T47D (cell line): ENCODE data around the gene HSD3B7.
"Not testable (repeated sequence)": the region's sequence is repeated elsewhere in the genome, so short reads cannot be mapped to it uniquely, and the experiment has no call there.

ENCODE experiments used
- DNase-seq, 2 experiments: peaks; one replicate each; pipeline versions ENCODE4 v3.0.0 to v3.0.0-alpha.2; 2011 to 2012; ENCODE audit warnings: low read depth in 1 of 2, low spot score in 1 of 2
- JUND ChIP-seq: IDR thresholded peaks from 2 replicates; pipeline ENCODE4 v1.6.1; 2012; ENCODE audit warnings: low read depth
- in situ Hi-C: cut with HindIII; loops from 2 replicates; pipeline ENCODE4 v1.10.0; 2016; ENCODE audit warnings: low sequenced_read_pairs, low pct_unique_long_range_greater_than_20kb

The HSD3B7 gene

DNA sequence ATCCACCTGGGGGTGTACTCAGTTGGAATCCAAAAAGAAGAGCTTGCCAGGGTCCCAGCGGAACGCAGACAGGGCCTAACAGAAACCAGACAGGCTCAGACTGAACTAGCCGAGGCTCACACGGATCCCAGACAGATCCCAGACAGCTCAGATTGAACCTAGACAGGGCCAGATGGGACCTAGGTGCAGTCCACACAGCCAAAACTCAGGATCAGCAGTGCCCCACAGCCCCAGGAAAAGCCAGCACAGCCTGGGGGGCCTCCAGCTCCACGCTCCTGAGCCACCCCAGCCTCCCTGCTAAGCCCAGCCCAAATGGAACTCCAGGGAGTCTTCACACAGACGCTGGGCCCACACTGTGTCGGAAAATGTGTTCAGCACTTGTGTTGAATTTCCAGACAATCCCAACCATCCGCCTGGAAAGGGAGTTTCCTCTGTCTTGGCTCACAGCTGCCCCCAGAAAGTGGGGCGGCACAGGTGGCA lies 17.9 kb downstream of the HSD3B7 start:
- DNase-seq = no peak
- TF ChIP-seq JUND = no peak
- in situ Hi-C loops = no loop called here

DNA sequence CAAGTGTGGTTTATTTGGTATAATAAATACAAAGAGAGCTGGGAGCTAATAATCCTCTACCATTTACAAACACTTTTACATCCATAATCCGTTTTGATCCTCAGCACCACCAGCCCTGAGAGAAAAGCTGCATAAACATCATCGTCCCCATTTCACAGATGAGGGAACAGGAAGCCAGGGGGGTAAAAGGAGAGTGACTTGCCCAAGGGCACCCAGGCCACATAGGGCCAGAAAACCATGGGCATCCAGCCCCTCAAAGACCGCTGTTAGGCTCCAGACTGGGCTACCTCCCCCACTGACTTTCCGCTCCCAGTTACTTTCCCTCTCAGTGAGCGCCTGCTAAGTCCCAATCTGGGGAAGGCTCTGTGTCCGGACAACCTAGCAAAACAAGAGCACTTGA lies 18.7 kb downstream of the HSD3B7 start:
- TF ChIP-seq JUND = no peak
- in situ Hi-C loops = no loop called here
- DNase-seq = no peak

DNA sequence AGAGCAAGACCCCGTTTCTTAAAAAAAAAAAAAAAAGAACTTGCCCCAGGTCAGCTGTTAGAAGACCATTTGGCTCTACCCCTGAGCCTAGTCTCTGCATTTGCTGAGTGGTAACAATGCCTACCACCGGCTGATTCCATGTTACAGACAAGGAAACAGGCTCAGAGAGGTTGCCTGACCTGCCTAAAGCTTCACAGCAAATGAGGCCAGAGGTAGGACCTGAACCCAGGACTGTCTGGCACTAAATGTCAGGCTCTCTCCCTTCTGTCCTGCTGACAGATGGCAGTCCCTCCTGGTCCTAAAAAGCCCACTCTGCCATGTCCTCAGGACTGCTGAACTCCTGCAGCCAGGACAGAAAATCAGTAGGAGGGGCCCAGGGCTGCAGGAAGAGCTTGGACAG lies 19.7 kb downstream of the HSD3B7 start:
- no peak for DNase-seq
- in situ Hi-C loops = no loop called here

DNA sequence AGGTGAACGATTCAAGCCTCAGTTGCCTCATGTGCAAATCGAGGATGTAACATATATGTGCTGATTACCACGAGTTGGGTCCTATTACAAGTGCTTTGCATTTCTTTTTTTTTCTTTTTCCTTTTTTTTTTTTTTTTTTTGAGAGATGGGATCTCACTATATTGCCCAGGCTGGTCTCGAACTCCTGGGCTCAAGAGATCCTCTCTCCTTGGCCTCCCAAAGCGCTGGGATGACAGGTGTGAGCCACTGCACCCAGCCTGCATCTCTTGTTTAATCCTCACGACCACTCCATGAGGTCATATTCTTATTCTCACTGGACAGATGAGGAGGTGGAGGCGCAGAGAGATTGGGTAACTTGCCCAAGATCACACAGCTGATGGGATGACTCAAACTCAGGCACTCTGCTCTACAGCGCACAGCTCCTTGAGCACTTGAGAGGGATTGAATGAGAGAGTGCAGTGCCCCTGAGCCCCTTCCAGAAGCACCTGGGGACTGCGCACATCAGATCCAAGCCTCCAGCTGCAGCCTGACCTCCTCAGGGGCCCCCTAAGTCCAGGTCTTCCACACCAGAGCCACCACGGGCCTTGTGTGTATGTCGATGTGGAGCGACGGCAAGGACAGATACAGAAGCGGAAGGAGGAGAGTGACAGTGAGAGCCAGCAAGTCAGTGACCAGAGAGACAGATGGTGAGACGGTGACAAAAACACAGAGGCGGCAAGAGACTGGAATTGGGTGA lies 20.5 kb downstream of the HSD3B7 start:
- DNase-seq = no peak
- in situ Hi-C loops = no loop called here
- TF ChIP-seq JUND = no peak

More for the DNA sequence above, 19.7 kb downstream of the HSD3B7 start:
- TF ChIP-seq JUND = no peak

DNA sequence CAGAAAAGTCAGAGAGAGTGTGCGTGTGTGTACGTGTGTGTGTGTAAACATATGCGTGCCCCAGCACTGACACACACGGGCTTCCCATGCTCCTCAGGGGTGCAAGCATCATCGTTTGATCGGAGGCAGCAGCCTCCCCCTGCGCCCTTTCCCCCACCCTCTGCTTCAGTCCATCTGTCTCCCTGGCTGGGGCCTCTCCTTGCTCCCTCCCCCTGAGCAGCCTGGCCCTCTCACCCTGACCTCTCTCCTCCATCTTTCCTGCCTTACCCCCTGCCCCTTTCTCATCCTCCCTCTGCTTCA lies 21.0 kb downstream of the HSD3B7 start:
- in situ Hi-C loops = no loop called here
- no peak for DNase-seq
- no peak for TF ChIP-seq JUND

DNA sequence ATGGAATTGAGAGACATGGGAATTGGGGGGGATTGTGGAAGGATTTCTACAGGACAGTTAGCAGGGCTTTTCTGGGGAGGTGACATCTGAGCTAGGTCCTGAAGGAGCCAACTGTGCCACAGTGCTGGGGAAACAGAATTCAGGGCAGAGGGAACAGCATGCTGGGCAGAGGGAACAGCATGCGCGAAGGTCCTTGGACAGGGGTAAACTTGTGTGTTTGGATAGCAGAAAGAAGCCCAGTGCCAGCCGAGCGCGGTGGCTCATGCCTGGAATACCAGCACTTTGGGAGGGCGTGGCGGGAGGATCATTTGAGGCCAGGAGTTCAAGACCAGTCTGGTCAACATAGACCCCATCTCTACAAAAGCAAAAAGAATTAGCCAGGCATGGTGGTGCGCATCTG lies 21.6 kb downstream of the HSD3B7 start:
- no peak for DNase-seq
- in situ Hi-C loops = no loop called here
- TF ChIP-seq JUND = no peak

DNA sequence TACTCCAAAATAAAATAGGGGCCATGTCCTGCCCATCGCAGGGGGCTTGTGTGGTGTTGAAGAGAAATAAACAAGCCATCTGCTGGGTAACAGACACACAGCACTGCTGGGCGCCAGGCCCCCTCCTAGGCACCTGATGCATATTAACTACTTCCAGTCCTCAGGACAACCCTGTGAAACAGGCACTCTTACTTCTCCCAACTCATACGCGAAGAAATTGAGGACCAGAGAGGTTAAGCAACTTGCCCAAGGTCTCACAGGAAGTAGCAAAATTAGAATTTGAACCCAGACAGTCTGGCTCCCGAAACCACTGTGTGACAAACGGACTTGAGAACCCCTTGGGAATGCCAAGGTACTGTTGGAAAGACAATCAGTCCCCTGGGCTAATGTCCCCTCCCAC lies 22.7 kb downstream of the HSD3B7 start:
- in situ Hi-C loops = no loop called here
- DNase-seq = no peak
- no peak for TF ChIP-seq JUND

DNA sequence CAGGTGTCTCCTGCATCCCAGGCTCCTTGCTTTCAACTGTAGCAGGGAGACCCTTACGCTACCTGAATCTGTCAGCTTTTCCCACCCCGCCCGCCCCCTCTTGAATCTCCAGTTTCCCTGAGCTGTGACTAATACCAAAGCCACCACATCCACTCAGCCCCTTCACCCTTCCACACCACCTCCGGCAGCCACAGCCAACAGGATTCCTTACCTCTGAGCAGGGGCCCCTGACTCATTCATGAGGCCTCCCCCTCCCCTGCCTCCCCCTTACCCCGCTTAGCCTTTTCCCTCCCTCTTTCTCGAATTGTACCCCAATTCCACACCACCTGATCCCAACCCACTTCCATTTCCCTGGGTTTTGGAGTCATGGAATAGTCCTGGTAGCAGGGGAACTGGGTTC lies 23.1 kb downstream of the HSD3B7 start:
- in situ Hi-C loops = no loop called here
- no peak for TF ChIP-seq JUND
- DNase-seq = no peak

DNA sequence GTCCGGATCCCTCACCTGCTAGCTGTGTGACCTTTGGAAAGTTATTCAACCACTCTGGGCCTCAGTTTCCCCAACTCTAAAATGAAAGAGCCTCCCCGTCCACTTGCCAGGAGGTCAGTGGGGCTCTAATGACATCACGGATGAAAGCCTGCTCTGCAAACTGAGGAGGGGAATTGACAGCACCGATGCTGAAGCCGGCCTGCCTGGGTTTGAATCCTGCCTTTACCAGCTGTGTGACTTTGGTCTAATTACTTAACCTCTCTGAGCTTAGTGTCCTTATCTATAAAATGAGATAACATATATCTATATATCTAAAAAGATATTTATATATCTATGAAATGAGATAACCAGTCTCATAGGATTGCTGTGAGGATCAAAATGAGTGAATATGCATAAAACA lies 23.5 kb downstream of the HSD3B7 start:
- DNase-seq = no peak
- in situ Hi-C loops = no loop called here
- no peak for TF ChIP-seq JUND

DNA sequence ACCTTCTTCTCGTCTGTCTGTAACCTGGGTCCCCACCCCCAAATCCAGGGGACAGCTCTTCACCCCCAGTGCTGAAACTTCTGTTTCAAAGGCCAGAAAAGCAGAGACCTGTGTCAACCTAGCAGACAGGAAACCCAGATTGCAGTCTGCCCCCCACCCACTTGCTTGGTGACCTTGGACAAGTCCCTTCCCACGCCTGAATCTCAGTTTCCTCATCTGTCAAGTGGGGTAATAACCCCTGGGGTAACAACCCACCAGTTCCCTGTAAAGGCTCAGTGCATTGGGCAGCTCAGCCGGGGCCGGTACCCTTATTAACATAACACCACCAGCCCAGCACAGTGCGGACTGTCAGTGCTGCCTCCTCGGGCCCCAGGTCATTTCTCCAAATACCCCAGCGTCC lies 24.1 kb downstream of the HSD3B7 start:
- no peak for DNase-seq
- TF ChIP-seq JUND = no peak
- in situ Hi-C loops = no loop called here

DNA sequence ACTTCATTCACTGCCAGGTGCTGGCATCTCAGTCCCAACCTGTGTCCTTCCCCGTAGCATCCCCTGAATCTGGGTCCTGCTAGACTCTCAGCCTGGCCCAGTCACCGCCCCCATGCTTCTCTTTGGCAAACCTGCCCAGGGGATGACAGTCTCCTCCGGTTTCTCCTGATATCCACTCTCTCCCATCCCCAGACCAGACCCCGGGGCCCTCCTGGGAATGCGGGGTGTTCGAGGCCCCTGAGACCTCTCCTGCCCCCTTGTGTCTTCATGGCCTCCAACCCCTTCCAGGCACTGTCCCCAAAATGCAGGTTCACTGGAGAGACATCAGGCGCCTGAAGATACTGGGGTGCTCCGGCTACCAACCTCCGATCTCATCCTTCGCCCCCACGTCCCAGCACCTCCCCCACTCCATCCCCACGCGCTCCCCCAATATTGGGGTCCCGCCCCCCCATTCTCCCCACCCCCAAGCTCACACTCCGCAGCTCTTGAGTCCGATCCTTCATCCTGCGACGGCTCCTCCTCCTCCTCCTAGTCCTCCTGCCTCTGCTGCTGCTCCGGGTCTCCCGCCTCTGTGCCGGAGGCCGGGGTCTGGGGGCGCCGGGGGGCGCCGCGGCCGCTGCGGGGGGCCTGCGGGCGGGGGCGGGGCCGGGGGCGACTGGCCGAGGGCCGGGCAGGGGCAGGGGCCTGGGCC lies 25.0 kb downstream of the HSD3B7 start:
- no peak for DNase-seq
- in situ Hi-C loops = no loop called here
- no peak for TF ChIP-seq JUND

DNA sequence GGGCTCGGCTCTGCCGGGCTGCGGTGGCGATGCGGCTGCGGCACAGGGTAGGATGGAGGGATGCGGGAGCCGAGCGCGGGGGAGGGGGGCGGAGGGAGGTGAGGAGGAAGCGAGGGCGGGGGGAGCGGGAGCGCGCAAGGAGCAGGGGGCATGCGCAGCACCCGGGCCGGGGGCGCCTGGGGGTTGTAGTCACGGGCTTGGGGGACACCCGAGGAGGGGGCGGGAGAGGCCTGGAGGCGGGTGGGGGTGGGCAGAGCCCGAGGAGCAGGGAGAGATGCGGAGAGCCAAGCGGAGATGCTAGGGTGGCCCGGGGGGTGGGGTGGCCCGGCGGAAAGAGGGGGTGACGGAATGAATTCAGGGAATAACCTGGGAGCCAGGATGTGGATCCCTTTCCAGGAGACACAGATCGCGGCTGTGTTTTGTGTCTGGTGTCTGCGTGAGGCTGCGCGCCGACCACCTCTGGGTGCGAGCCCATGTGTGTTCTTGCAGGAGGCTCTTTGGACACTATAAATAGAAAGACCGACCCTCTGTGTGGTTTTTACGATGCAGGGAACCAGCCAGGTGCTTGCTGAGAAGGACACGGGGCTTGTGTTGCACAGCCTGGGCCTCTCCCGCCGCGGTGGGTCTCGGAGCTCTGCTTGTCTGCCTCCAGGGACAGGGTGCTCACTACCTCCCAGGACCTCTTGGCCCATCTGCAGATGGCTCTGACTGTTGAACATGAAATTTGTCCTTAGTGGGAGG lies 25.7 kb downstream of the HSD3B7 start, which contains the start of gene STX1B:
STX1B (minus strand) TSS at position 54 of the 741 bp plus-strand sequence. CDS start 242 bp downstream, outside the sequence.
- in situ Hi-C loops = no loop called here
- no peak for TF ChIP-seq JUND

DNA sequence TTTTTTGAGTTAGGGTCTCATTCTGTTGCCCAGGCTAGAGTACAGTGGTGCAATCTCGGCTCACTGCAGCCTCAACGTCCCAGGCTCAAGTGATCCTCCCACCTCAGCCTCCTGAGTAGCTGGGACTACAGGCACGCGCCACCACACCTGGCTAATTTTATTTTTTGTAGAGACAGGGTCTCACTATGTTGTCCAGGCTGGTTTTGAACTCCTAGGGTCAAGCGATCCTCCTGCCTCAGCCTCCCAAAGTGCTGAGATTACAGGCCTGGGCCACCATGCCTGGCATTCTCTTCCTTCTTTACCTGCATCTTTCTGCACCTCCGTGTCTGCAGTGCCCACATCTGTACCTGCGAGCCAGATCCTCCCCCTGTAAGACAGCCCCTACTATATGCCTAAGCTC lies 26.8 kb downstream of the HSD3B7 start:
- DNase-seq, in situ Hi-C loops: not testable (repeated sequence)

More for the DNA sequence above, 25.7 kb downstream of the HSD3B7 start, which contains the start of gene STX1B:
- DNase-seq = no peak

DNA sequence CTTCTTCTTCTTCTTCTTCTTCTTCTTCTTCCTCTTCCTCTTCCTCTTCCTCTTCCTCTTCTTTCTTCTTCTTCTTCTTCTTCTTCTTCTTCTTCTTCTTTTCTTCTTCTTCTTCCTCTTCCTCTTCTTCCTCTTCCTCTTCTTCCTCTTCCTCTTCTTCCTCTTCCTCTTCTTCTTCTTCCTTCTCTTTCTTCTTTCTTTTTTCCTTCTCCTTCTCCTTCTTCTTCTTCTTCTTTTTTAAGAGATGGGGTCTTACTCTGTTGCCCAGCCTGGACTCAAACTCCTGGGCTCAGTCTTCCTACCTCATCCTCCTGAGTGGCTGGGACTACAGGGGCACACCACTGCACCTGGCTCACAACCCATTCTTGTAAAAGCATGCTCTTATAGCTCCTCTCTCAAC lies 28.3 kb downstream of the HSD3B7 start:
- DNase-seq, in situ Hi-C loops: not testable (repeated sequence)
